DOHH2 (cell line): Measurements from ENCODE around the gene KMT2A.

Source experiments
- H3F3A ChIP-seq: fragments of 200-600 bp; sonication (generic), shearing (Covaris generic); 2 replicates; pipeline ENCODE4 v1.6.0; 2016; ENCODE audit warnings: antibody characterized with exemption, mild to moderate bottlenecking; ENCODE audit not compliant: control insufficient read depth, insufficient read depth
- H3K27ac ChIP-seq: fragments of 200-600 bp; sonication (generic); 2 replicates; pipeline ENCODE4 v1.5.1; 2014; ENCODE audit warnings: low read depth, mild to moderate bottlenecking, low read length, moderate library complexity
- H3K27me3 ChIP-seq: fragments of 200-600 bp; sonication (generic); 2 replicates; pipeline ENCODE4 v1.6.1; 2014; ENCODE audit warnings: mild to moderate bottlenecking, low read length, mixed read lengths; ENCODE audit not compliant: control insufficient read depth
- H3K36me3 ChIP-seq: fragments of 200-600 bp; sonication (generic); 2 replicates; pipeline ENCODE4 v1.6.1; 2014; ENCODE audit warnings: mild to moderate bottlenecking, low read length, moderate library complexity, mixed read lengths; ENCODE audit not compliant: control insufficient read depth
- H3K4me1 ChIP-seq: fragments of 200-600 bp; sonication (generic); 2 replicates; pipeline ENCODE4 v1.6.1; 2014; ENCODE audit warnings: mild to moderate bottlenecking, low read length, mixed read lengths; ENCODE audit not compliant: control insufficient read depth
- H3K4me2 ChIP-seq: fragments of 200-600 bp; sonication (generic); 2 replicates; pipeline ENCODE4 v1.6.0; 2014; ENCODE audit warnings: mild to moderate bottlenecking, low read length, moderate library complexity
- H3K4me3 ChIP-seq: fragments of 200-600 bp; sonication (generic); 2 replicates; pipeline ENCODE4 v1.5.1; 2014; ENCODE audit warnings: mild to moderate bottlenecking, low read length, mixed read lengths
- H3K79me2 ChIP-seq: fragments of 200-600 bp; sonication (generic); 2 replicates; pipeline ENCODE4 v1.6.1; 2014; ENCODE audit warnings: mild to moderate bottlenecking, low read length, mixed read lengths; ENCODE audit not compliant: control insufficient read depth
- H3K9me2 ChIP-seq: fragments of 200-600 bp; sonication (generic); replicated peaks from 2 replicates; pipeline ENCODE4 v1.6.1; 2014; ENCODE audit warnings: mild to moderate bottlenecking, low read length, mixed read lengths; ENCODE audit not compliant: control insufficient read depth
- H3K9me3 ChIP-seq: fragments of 200-600 bp; sonication (generic); 2 replicates; pipeline ENCODE4 v1.6.1; 2014; ENCODE audit warnings: antibody characterized with exemption, low read length, mixed read lengths; ENCODE audit not compliant: control insufficient read depth, insufficient read depth
- H4K20me1 ChIP-seq: fragments of 200-600 bp; sonication (generic); 2 replicates; pipeline ENCODE4 v1.6.0; 2014; ENCODE audit warnings: low read depth, mild to moderate bottlenecking, antibody characterized with exemption, low read length, moderate library complexity; ENCODE audit not compliant: control insufficient read depth, insufficient read depth
- CTCF ChIP-seq: fragments of 200-600 bp; sonication (generic); IDR thresholded peaks from one replicate; pipeline ENCODE4 v1.5.1; 2014; ENCODE audit warnings: antibody characterized with exemption, mild to moderate bottlenecking, low read depth, low read length; ENCODE audit not compliant: poor library complexity, severe bottlenecking
- EZH2phosphoT487 ChIP-seq: fragments of 200-600 bp; sonication (generic); IDR thresholded peaks from 2 replicates; pipeline ENCODE4 v1.6.1; 2017; ENCODE audit warnings: borderline replicate concordance, mild to moderate bottlenecking, antibody characterized with exemption, low read length, moderate library complexity, mixed read lengths

Gene KMT2A

DNA sequence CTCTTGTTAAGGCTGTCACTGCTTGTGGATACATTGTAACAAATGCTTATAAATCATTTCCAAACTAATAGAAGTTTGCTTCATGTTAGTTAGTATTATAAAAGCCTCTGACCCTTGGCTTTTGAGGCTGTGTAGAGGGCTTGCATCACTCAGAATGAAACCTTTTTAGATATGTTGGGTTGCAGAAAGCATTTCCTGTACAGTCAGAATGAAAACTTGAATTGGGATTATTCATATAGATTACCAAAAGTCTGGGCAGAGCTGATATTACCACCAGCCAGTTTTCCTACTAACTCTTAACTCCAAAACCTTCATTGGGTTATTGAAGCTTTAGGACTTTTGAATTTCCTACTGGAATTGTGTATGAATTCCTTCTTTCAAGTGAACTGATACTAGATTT, 12.0 kb downstream of the KMT2A start:
- Histone ChIP-seq H3K27me3 (no peaks in the 10 kb centered on the region), H3K79me2 (peaks cover 96% of the 10 kb centered on the region), H3K4me3 (no peak overlapping the region), H3F3A (no peaks in the 10 kb centered on the region; the same call in 1 of the 2 replicates), H3K4me1 (no peaks in the 10 kb centered on the region), H3K27ac (no peak overlapping the region), H4K20me1 (peaks cover 13% of the 10 kb centered on the region), H3K9me2 (no peaks in the 10 kb centered on the region), H3K9me3 (no peaks in the 10 kb centered on the region), H3K36me3 (peaks cover 60% of the 10 kb centered on the region), H3K4me2 (no peak overlapping the region)
- TF ChIP-seq CTCF (no peak), EZH2phosphoT487 (no peak)

- no peaks in the 10 kb centered on the region for H3K9me3 ChIP-seq
- peaks cover 96% of the 10 kb centered on the region for H3K79me2 ChIP-seq
- H4K20me1 ChIP-seq = peaks cover 20% of the 10 kb centered on the region
Measured at GRCh38 chr11:118449316-118449918, 13.1 kb downstream of the KMT2A start.

DNA sequence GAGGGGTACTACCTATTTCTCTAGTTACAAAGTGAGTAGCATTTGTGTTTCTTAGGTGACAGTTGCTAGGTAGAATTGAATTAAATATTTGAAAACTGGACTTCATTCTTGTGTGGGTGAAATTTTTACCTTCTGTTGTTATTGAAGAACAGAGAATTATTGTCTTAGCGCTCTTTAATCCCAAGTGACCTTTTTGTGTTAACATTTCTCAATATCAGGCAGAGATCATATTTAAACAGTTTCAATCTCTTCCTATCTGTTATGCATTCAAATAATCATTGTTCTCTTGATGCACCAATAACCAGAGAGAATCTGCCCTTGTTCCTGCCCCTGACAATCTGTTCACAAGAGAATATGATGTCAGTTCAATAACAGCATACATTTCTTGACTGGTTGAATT, 14.2 kb downstream of the KMT2A start:
- Histone ChIP-seq H3K27ac (no peak overlapping the region), H3K4me2 (no peak overlapping the region), H3K4me3 (no peak overlapping the region), H4K20me1 (peaks cover 17% of the 10 kb centered on the region), H3K79me2 (peaks cover 94% of the 10 kb centered on the region), H3K27me3 (no peaks in the 10 kb centered on the region), H3K9me2 (no peaks in the 10 kb centered on the region), H3K4me1 (no peaks in the 10 kb centered on the region), H3K36me3 (peaks cover 55% of the 10 kb centered on the region), H3K9me3 (no peaks in the 10 kb centered on the region), H3F3A (no peaks in the 10 kb centered on the region; the same call in 1 of the 2 replicates)
- TF ChIP-seq CTCF = no peak

More at GRCh38 chr11:118449316-118449918, 13.1 kb downstream of the KMT2A start:
- Histone ChIP-seq H3K36me3 (peaks cover 60% of the 10 kb centered on the region), H3K4me2 (no peak overlapping the region), H3K9me2 (no peaks in the 10 kb centered on the region), H3K27ac (no peak overlapping the region), H3K4me1 (no peaks in the 10 kb centered on the region), H3F3A (no peaks in the 10 kb centered on the region; the same call in 1 of the 2 replicates), H3K4me3 (no peak overlapping the region), H3K27me3 (no peaks in the 10 kb centered on the region)
- TF ChIP-seq EZH2phosphoT487 (no peak), CTCF (no peak)
